ENCODE data around the gene ZNF585A. TPM values are rescaled to one million over a fixed set of nuclear protein-coding genes. Genes with fewer than 3 reads are reported as not detected.
"Not testable (repeated sequence)": the region's sequence is repeated elsewhere in the genome, so short reads cannot be mapped to it uniquely, and the experiment has no call there.

The ZNF585A gene
- total RNA-seq, 2 experiments from 2014 or later, result 7.5 to 11.9 TPM

DNA sequence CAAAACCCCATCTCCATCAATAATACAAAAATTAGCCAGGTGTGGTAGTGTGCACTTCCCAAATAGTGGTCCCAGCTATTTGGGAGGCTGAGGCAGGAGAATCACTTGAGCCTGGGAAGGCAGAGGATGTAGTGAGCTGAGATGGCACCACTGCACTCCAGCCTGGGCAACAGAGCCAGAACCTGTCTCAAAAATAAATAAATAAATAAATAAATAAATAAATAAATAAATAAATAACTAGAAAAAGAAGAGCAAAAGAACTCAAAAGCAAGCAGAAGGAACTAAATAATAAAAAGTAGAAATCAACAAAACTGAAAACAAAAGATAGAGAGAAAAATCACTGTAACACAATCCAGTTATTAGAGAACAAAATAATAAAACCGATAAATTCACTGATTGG is 12.3 kb downstream of the ZNF585A start:
- H3K9me3 Mint-ChIP-seq, result peaks cover 81% of the 10 kb centered on the region
- CTCF ChIA-PET, result no interaction called here

GRCh38 chr19:37148214-37148613 is 24.3 kb downstream of the ZNF585A start:
- Mint-ChIP-seq H3K4me1 (ENCODE audit: low read depth) (no peaks in the 10 kb centered on the region), H3K4me3 (no peak overlapping the region), H3K9me3 (peaks cover 84% of the 10 kb centered on the region), H3K27ac (no peak overlapping the region), H3K27me3 (no peaks in the 10 kb centered on the region), H3K36me3 (peaks cover 63% of the 10 kb centered on the region)
- DNase-seq, result no peak
- ChIA-PET CTCF (no interaction called here), POLR2A (no interaction called here)
- intact Hi-C loops (cut with micrococcal nuclease), result no loop called here

More for the DNA sequence above, 12.3 kb downstream of the ZNF585A start:
- intact Hi-C loops (cut with micrococcal nuclease), result no loop called here
- Mint-ChIP-seq H3K4me3 (no peak overlapping the region), H3K36me3 (peaks cover 87% of the 10 kb centered on the region), H3K27ac (no peak overlapping the region), H3K4me1 (ENCODE audit: low read depth) (no peaks in the 10 kb centered on the region), H3K27me3 (no peaks in the 10 kb centered on the region)
- POLR2A ChIA-PET, result no interaction called here
- no peak for DNase-seq

- Mint-ChIP-seq H3K36me3 (peaks cover 48% of the 10 kb centered on the region), H3K27me3 (no peaks in the 10 kb centered on the region), H3K9me3 (peaks cover 83% of the 10 kb centered on the region), H3K4me1 (ENCODE audit: low read depth) (no peaks in the 10 kb centered on the region), H3K4me3 (no peak overlapping the region), H3K27ac (no peak overlapping the region)
- ChIA-PET POLR2A (no interaction called here), CTCF (no interaction called here)
- intact Hi-C loops (cut with micrococcal nuclease), result no loop called here
- no peak for DNase-seq
Observed at GRCh38 chr19:37136111-37136510, 36.4 kb downstream of the ZNF585A start.

DNA sequence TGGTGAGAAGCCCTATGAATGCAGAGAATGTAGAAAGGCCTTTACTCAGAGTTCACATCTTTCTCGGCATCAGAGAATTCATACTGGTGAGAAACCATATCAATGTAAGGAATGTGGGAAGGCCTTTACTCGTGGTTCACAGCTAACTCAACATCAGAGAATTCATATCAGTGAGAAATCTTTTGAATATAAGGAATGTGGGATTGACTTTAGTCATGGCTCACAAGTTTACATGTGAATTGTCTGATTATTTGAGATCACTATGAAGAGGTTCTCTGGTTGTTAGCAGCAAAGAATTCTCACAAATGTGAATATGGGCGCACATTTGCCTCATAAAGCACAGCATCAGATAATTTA is 43.7 kb downstream of the ZNF585A start:
- Mint-ChIP-seq H3K27ac (no peak overlapping the region), H3K4me3 (no peak overlapping the region), H3K27me3 (no peaks in the 10 kb centered on the region), H3K36me3 (peaks cover 89% of the 10 kb centered on the region), H3K9me3 (peaks cover 97% of the 10 kb centered on the region), H3K4me1 (ENCODE audit: low read depth) (no peaks in the 10 kb centered on the region)
- intact Hi-C loops (cut with micrococcal nuclease), result no loop called here
- POLR2A ChIA-PET, result no interaction called here
- no peak for DNase-seq
- CTCF ChIA-PET, result interaction anchor here (0.5 kb wide), 1 partner anchor 232 kb away, joined by 3 read pairs; no protein-coding TSS in a partner anchor

GRCh38 chr19:37127999-37128820 is 44.3 kb downstream of the ZNF585A start:
- no peak overlapping the region for H3K27ac Mint-ChIP-seq
- intact Hi-C loops (cut with micrococcal nuclease), result no loop called here
- no peaks in the 10 kb centered on the region for H3K27me3 Mint-ChIP-seq
- ChIA-PET CTCF (no interaction called here), POLR2A (no interaction called here)
- H3K4me3 Mint-ChIP-seq, result no peak overlapping the region
- H3K4me1 Mint-ChIP-seq (ENCODE audit: low read depth), result no peaks in the 10 kb centered on the region
- H3K36me3 Mint-ChIP-seq, result peaks cover 87% of the 10 kb centered on the region
- H3K9me3 Mint-ChIP-seq, result peaks cover 96% of the 10 kb centered on the region
- DNase-seq, result no peak

DNA sequence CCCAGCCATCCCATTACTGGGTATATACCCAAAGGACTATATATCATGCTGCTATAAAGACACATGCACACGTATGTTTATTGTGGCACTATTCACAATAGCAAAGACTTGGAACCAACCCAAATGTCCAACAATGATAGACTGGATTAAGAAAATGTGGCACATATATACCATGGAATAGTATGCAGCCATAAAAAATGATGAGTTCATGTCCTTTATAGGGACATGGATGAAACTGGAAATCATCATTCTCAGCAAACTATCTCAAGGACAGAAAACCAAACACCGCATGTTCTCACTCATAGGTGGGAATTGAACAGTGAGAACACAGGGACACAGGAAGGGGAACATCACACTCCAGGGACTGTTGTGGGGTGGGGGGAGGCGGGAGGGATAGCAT is 50.4 kb downstream of the ZNF585A start:
- POLR2A ChIA-PET; DNase-seq; H3K27ac Mint-ChIP-seq; H3K4me1 Mint-ChIP-seq (ENCODE audit: low read depth); H3K27me3 Mint-ChIP-seq; CTCF ChIA-PET; H3K4me3 Mint-ChIP-seq; intact Hi-C loops (cut with micrococcal nuclease): not testable (repeated sequence)
- H3K9me3 Mint-ChIP-seq, result peaks cover 77% of the 10 kb centered on the region
- H3K36me3 Mint-ChIP-seq, result peaks cover 55% of the 10 kb centered on the region

DNA sequence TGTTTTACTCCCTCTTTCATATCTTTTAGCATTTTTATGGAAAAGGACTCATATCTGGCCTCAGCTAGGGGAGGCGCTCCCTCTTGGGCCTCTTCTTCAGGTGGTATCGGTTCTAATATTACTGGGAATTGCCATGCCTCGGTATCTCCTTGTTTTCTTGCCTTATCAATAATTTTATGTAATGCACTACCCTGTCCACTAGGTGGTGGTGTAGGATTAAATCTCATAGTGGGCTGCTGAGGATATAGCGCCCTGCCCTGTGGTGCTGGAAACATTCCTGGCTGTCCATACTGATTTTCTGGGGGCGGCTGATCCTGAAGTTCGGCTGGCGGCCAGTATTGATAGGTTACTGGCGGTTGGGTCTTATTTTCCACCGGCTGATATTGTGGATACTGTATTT is 58.5 kb downstream of the ZNF585A start:
- no peak overlapping the region for H3K27ac Mint-ChIP-seq
- H3K4me1 Mint-ChIP-seq (ENCODE audit: low read depth), result no peaks in the 10 kb centered on the region
- DNase-seq, result no peak
- CTCF ChIA-PET, result no interaction called here
- POLR2A ChIA-PET, result no interaction called here
- no peak overlapping the region for H3K4me3 Mint-ChIP-seq
- intact Hi-C loops (cut with micrococcal nuclease), result no loop called here
- no peaks in the 10 kb centered on the region for H3K27me3 Mint-ChIP-seq
- H3K9me3 Mint-ChIP-seq, result peaks cover 87% of the 10 kb centered on the region
- H3K36me3 Mint-ChIP-seq, result peaks cover 85% of the 10 kb centered on the region

DNA sequence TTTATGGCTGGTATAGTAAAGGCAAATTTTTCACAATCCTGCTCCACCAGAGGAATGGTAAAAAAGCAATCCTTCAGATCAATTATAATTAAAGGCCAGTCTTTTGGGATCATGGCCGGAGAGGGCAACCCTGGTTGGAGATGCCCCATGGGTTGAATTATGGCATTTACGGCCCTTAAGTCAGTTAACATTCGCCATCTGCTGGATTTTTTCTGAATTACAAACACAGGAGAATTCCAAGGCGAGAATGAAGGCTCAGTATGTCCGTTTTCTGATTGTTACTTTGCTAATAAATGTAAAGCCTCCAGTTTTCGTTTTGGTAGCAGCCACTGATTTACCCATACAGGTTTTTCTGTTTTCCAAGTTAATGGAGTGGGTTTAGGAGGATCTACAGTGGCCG is 60.7 kb downstream of the ZNF585A start:
- H3K4me3 Mint-ChIP-seq; H3K27ac Mint-ChIP-seq; POLR2A ChIA-PET; intact Hi-C loops (cut with micrococcal nuclease); DNase-seq; H3K27me3 Mint-ChIP-seq; CTCF ChIA-PET; H3K4me1 Mint-ChIP-seq (ENCODE audit: low read depth): not testable (repeated sequence)
- H3K36me3 Mint-ChIP-seq, result peaks cover 99% of the 10 kb centered on the region
- H3K9me3 Mint-ChIP-seq, result peaks cover 93% of the 10 kb centered on the region

DNA sequence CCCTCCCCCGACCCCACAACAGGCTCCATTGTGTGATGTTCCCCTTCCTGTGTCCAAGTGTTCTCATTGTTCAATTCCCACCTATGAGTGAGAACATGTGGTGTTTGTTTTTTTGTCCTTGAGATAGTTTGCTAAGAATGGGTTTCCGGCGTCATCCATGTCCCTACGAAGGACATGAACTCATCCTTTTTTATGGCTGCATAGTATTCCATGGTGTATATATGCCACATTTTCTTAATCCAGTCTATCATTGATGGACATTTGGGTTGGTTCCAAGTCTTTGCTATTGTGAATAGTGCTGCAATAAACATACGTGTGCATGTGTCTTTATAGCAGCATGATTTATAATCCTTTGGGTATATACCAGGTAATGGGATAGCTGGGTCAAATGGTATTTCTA is 68.4 kb downstream of the ZNF585A start:
- H3K27ac Mint-ChIP-seq; DNase-seq; H3K4me1 Mint-ChIP-seq (ENCODE audit: low read depth); CTCF ChIA-PET; POLR2A ChIA-PET; intact Hi-C loops (cut with micrococcal nuclease); H3K27me3 Mint-ChIP-seq; H3K4me3 Mint-ChIP-seq: not testable (repeated sequence)
- H3K36me3 Mint-ChIP-seq, result peaks cover 92% of the 10 kb centered on the region
- peaks cover 85% of the 10 kb centered on the region for H3K9me3 Mint-ChIP-seq

DNA sequence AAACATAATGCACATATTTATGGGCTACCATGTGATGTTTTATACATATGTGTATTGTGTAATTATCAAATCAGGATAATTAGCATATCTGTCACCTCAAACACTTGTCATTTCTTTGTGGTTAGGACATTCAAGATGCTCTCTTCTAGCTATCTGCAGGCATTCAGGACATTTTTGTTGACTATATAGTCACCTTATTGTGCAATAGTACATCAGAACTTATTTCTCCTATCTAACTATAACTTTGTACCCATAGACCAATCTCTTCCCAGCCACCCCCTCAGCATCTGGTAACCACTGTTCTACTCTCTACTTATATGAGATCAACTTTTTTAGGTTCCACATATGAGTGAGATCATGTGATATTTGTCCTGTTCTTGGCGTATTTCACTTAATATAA is 73.9 kb downstream of the ZNF585A start:
- POLR2A ChIA-PET, result no interaction called here
- H3K4me3 Mint-ChIP-seq, result no peak overlapping the region
- intact Hi-C loops (cut with micrococcal nuclease), result no loop called here
- H3K4me1 Mint-ChIP-seq (ENCODE audit: low read depth), result no peaks in the 10 kb centered on the region
- CTCF ChIA-PET, result no interaction called here
- DNase-seq, result no peak
- H3K27ac Mint-ChIP-seq, result no peak overlapping the region
- peaks cover 68% of the 10 kb centered on the region for H3K9me3 Mint-ChIP-seq
- H3K27me3 Mint-ChIP-seq, result no peaks in the 10 kb centered on the region
- peaks cover 92% of the 10 kb centered on the region for H3K36me3 Mint-ChIP-seq

DNA sequence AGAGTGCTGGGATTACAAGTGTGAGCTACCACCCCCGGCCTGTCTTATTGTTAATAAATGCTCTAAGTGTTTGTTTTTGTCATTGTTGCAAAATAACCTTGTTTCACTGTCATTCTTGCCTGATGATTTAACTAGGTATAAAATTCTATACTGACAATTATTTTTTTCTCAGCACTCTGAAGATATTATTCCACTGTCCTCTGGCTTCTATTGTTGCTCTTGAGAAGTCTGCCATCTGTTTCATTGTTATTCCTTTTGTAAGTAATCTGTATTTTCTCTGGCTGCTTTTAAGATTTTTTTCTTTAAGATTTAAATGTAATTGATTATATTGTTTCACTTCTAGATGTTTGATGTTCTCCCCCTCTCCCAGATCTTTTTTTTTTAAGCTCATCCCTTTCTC is 76.6 kb downstream of the ZNF585A start:
- no peak for DNase-seq
- ChIA-PET POLR2A (no interaction called here), CTCF (no interaction called here)
- intact Hi-C loops (cut with micrococcal nuclease), result no loop called here
- Mint-ChIP-seq H3K9me3 (peaks cover 64% of the 10 kb centered on the region), H3K36me3 (peaks cover 95% of the 10 kb centered on the region), H3K4me1 (ENCODE audit: low read depth) (no peaks in the 10 kb centered on the region), H3K27me3 (no peaks in the 10 kb centered on the region), H3K27ac (no peak overlapping the region), H3K4me3 (no peak overlapping the region)
